GM19351 (cell line): ENCODE results near the gene NIFK.

Experiments
- ATAC-seq: cut with Tn5 transposase; IDR thresholded peaks from one replicate; pipeline ENCODE4 v1.9.1; 2021; ENCODE audit warnings: mild to moderate bottlenecking, moderate library complexity; ENCODE audit not compliant: unreplicated experiment

Gene NIFK

GRCh38 chr2:121736462-121737336 is at the start of gene NIFK:
Gene NIFK, minus strand, starts transcription at chr2:121736875. Its CDS starts 25 bp downstream, at chr2:121736850.
- peak; percentile 92 for ATAC-seq

DNA sequence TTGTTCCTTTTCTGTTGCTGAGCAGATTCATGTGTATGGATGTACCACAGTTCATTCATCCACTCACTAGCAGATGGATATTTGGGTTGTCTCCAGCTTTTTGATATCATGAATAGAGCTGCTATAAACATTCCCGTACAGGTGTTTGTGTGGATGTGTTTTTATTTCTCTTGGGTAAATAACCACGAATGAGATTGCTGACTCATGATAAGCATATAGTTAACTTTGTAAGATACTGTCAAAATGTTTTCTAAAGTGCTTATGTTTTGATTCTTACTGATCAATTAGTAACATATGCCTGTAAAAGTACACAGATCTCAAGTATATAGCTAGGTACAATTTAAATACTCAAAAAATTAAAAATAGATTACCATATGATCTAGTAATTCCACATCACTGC is 46.5 kb upstream of the NIFK start:
- ATAC-seq = no peak

- ATAC-seq = no peak
Observed at GRCh38 chr2:121778741-121779487, 42.2 kb upstream of the NIFK start.

DNA sequence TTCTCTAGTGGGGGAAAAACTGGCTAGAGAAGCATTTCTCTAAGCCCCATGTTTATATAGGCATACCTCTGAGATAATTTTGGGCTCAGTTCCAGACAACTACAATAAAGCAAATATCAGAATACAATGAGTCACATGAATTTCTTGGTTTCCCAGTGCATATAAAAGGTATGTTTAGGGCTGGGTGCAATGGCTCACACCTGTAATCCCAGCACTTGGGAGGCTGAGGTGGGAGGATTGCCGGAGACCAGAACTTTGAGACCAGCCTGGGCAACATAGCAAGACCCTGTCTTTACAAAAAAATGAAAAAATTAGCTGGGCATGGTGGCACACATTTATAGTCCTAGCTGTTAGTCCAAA is 41.0 kb upstream of the NIFK start:
- ATAC-seq = no peak

- ATAC-seq = no peak
Observed at GRCh38 chr2:121776885-121777698, 40.4 kb upstream of the NIFK start.

DNA sequence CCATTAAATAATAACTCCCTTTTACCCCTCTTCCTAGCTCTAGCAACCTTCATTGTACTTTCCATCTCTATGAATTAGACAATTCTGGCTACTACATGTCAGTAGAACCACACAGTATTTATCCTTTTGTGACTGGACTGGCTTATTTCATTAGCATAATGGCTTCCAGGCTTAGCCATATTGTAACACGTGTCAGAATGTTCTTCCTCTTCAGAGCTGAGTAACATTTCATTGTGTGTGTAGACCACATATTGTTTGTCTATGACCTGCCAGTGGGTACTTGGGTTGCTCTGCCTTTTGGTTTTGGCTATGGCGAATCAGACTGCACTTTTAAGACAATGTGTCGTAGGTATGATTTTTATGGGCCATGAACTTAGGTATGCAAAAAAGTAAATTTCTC is 39.7 kb upstream of the NIFK start:
- no peak for ATAC-seq

- ATAC-seq = no peak
Observed at GRCh38 chr2:121774235-121774634, 37.6 kb upstream of the NIFK start.

- no peak for ATAC-seq
Observed at GRCh38 chr2:121771976-121772742, 35.5 kb upstream of the NIFK start.

GRCh38 chr2:121768143-121768755 is 31.6 kb upstream of the NIFK start:
- ATAC-seq = no peak

GRCh38 chr2:121766624-121767023 is 29.9 kb upstream of the NIFK start:
- no peak for ATAC-seq

GRCh38 chr2:121764681-121765228 is 28.1 kb upstream of the NIFK start:
- no peak for ATAC-seq

- peak; percentile 99 for ATAC-seq
Observed at GRCh38 chr2:121755237-121756111, 18.8 kb upstream of the NIFK start, which contains the start of gene TSN. Gene TSN, plus strand, starts transcription at chr2:121755651. Its CDS starts 129 bp downstream, at chr2:121755780.

- ATAC-seq = no peak
Observed at GRCh38 chr2:121754851-121755236, 18.2 kb upstream of the NIFK start.

DNA sequence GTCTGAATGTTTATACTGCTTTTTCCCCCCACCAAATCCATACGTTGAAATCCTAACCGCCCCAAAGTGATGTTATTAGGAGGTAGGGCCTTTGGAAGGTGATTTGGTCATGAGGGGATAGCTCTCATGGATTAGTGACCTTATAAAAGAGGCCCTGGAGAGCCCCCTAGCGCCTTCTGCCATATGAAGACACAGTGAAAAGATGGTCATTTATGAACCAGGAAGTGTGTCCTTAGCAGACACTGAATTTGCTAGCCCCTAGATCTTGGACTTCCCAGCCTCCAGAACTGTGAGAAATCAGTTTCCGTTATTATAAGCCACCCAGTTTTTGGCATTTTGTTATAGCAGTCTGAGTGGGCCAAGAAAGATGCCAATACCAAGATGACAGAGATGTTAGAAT is 11.5 kb upstream of the NIFK start:
- ATAC-seq = peak; percentile 89

- no peak for ATAC-seq
Observed at GRCh38 chr2:121746071-121746578, 9.4 kb upstream of the NIFK start.

- no peak for ATAC-seq
Observed at GRCh38 chr2:121741450-121741849, 4.8 kb upstream of the NIFK start.

GRCh38 chr2:121740973-121741372 is 4.3 kb upstream of the NIFK start:
- ATAC-seq = no peak

DNA sequence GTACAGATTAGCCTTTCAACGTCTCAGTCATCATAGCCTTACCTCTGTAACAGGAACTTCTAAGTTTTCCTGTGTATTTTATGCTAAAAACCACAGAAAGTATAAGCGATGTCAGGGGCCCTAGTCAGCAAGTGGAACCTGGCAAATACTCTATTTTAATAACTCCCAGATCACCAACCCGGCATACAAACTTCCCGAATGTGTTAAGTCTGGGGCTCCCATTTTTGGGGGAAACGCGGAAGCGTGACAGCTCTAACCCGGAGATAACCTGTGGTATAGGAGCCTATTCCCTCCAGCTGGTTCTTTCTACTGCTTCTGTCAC is 574 bp downstream of the NIFK start:
- no peak for ATAC-seq
